ENCODE data around the gene SMIM17.

GRCh38 chr19:56613639-56614038, 29.3 kb upstream of the SMIM17 start:
- TF ChIP-seq FOXA2 (IDR thresholded peaks at IDR 0.05) (no peak), REST (IDR thresholded peaks at IDR 0.05) (no peak), ZBTB33 (IDR thresholded peaks at IDR 0.05) (no peak), JUND (IDR thresholded peaks at IDR 0.05) (no peak)

Data from liver (tissue), 2 donors.